Smooth muscle cell (in vitro differentiated cells): Measurements from ENCODE around the gene STYX. TPM values are rescaled to one million over a fixed set of nuclear protein-coding genes. Genes with fewer than 3 reads are reported as not detected.
A peak's percentile ranks its signal among the peaks of the same experiment; 100 is the strongest.

Experiments
- DNase-seq: peaks from one replicate; lab custom pipeline; 2025; ENCODE audit not compliant: unreplicated experiment; lab: John Stamatoyannopoulos, UW
- H2AFZ ChIP-seq: fragments of 200-600 bp; sonication (generic); 2 replicates; pipeline ENCODE4 v1.6.0; 2016; ENCODE audit warnings: antibody characterized with exemption, low read depth, mild to moderate bottlenecking
- H3F3A ChIP-seq: fragments of 200-600 bp; sonication (generic); 2 replicates; pipeline ENCODE4 v1.6.0; 2017; ENCODE audit warnings: antibody characterized with exemption, low read depth
- H3K27ac ChIP-seq: fragments of 200-600 bp; sonication (generic); 2 replicates; pipeline ENCODE4 v1.5.1; 2016; ENCODE audit warnings: low read depth, mild to moderate bottlenecking
- H3K27me3 ChIP-seq: fragments of 200-600 bp; sonication (generic); 2 replicates; pipeline ENCODE4 v1.6.1; 2016; ENCODE audit warnings: low read depth, mild to moderate bottlenecking
- H3K36me3 ChIP-seq: fragments of 200-600 bp; sonication (generic); 2 replicates; pipeline ENCODE4 v1.5.1; 2016; ENCODE audit warnings: low read depth
- H3K4me1 ChIP-seq: fragments of 200-600 bp; sonication (generic); 2 replicates; pipeline ENCODE4 v1.5.1; 2016; ENCODE audit warnings: low read depth
- H3K4me2 ChIP-seq: fragments of 200-600 bp; sonication (generic); 2 replicates; pipeline ENCODE4 v1.6.0; 2016; ENCODE audit warnings: mild to moderate bottlenecking
- H3K4me3 ChIP-seq: fragments of 200-600 bp; sonication (generic); 2 replicates; pipeline ENCODE4 v1.5.1; 2016; ENCODE audit warnings: mild to moderate bottlenecking
- H3K79me2 ChIP-seq: fragments of 200-600 bp; sonication (generic); 2 replicates; pipeline ENCODE4 v1.6.0; 2016; ENCODE audit warnings: low read depth, mild to moderate bottlenecking
- H3K9ac ChIP-seq: fragments of 200-600 bp; sonication (generic); 2 replicates; pipeline ENCODE4 v1.6.0; 2016; ENCODE audit warnings: low read depth
- H3K9me3 ChIP-seq: fragments of 200-600 bp; sonication (generic); replicated peaks from 2 replicates; pipeline ENCODE4 v1.5.1; 2016; ENCODE audit warnings: low read depth
- H4K20me1 ChIP-seq: fragments of 200-600 bp; sonication (generic); 2 replicates; pipeline ENCODE4 v1.6.0; 2016; ENCODE audit warnings: low read depth
- WGBS: methylation state at CpG from one replicate; pipeline ENCODE4 v1.1.7; 2016; ENCODE audit warnings: low lambda C conversion rate; 5-methylcytosine and 5-hydroxymethylcytosine counted together
- polyA plus RNA-seq: library from polyadenylated mRNA; unstranded; fragments of >200 nt; fragmentation: Nextera tagmentation; extraction: Ambion mirVana; gene quantifications from 2 replicates; pipeline ENCODE4 v1.2.1, GENCODE V29; 2016
- total RNA-seq: library from RNA; depleted of rRNA; stranded (reverse); fragments of >200 nt; gene quantifications from 2 replicates; pipeline ENCODE4 v1.2.3, GENCODE V29; 2014
- TF ChIP-seq, protein P1 (sequence below): fragments of 200-600 bp; sonication (generic); IDR thresholded peaks from 2 replicates; pipeline ENCODE4 v1.5.1; 2017; ENCODE audit warnings: borderline replicate concordance, mild to moderate bottlenecking, antibody characterized with exemption; ENCODE audit not compliant: insufficient read depth, poor library complexity, severe bottlenecking

STYX gene
- total and polyA plus RNA-seq, 2 experiments from 2014 or later: 8.5 to 17.9 TPM

DNA sequence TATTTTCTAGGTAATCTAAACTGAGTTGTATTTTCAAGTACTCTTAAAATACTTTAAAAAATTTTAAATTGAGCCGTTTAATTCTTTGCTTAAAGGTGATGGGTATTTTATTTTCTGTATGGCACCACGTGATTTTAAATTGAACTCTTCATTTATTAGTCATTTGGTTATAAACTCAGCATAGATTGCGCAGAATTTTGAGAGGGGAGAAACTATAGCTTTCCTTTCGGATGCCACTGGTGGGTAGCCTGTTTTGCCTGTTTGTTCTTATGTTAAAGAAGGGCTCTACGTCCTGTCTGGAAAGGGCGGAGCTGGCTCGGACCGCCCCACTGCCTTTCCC is 411 bp upstream of the STYX start:
- peaks cover 22% of the 10 kb centered on the region for H3K36me3 ChIP-seq
- 3% methylated on average over 7 of the region's 8 CpGs for WGBS
- no peak overlapping the region for H2AFZ ChIP-seq
- H3K9me3 ChIP-seq: no peaks in the 10 kb centered on the region
- peak overlapping the region; percentile 85 for H3K4me2 ChIP-seq
- H3K79me2 ChIP-seq: peaks cover 32% of the 10 kb centered on the region
- H3K27me3 ChIP-seq: no peaks in the 10 kb centered on the region
- peaks cover 6% of the 10 kb centered on the region for H3K4me1 ChIP-seq
- TF ChIP-seq, protein P1, sequence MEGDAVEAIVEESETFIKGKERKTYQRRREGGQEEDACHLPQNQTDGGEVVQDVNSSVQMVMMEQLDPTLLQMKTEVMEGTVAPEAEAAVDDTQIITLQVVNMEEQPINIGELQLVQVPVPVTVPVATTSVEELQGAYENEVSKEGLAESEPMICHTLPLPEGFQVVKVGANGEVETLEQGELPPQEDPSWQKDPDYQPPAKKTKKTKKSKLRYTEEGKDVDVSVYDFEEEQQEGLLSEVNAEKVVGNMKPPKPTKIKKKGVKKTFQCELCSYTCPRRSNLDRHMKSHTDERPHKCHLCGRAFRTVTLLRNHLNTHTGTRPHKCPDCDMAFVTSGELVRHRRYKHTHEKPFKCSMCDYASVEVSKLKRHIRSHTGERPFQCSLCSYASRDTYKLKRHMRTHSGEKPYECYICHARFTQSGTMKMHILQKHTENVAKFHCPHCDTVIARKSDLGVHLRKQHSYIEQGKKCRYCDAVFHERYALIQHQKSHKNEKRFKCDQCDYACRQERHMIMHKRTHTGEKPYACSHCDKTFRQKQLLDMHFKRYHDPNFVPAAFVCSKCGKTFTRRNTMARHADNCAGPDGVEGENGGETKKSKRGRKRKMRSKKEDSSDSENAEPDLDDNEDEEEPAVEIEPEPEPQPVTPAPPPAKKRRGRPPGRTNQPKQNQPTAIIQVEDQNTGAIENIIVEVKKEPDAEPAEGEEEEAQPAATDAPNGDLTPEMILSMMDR: no peak
- peak overlapping the region; percentile 71 for H3K4me3 ChIP-seq
- H3K9ac ChIP-seq: no peak overlapping the region
- no peak for DNase-seq
- peak overlapping the region; percentile 72 for H3K27ac ChIP-seq
- peaks cover 19% of the 10 kb centered on the region for H4K20me1 ChIP-seq
- H3F3A ChIP-seq: peaks cover 20% of the 10 kb centered on the region

DNA sequence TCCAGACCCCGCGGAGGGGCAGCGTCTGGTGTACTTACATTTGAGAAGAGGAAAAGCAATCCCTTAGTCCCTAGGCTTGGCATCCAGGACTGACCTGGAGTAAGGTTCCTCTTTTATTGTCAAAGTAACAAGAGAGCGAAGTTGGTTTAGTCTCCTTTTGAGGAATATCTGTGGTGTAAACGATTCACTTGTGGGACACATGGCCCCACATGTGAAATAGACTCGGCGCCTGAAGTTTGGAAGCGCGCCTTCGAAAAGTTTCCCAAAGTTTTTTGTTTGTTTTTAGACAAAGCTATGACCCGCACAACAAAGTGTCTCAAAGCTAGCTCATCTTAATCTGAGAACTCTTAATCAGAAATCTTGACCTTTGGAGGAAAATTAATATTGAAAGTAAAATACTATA is 744 bp downstream of the STYX start:
- Histone ChIP-seq H3K4me2 (peak overlapping the region; percentile 88), H3K27ac (peak overlapping the region; percentile 55), H3K9me3 (no peaks in the 10 kb centered on the region), H3K9ac (peak overlapping the region; percentile 86), H4K20me1 (peaks cover 10% of the 10 kb centered on the region), H3F3A (peaks cover 10% of the 10 kb centered on the region), H3K79me2 (peaks cover 32% of the 10 kb centered on the region), H3K4me1 (peaks cover 11% of the 10 kb centered on the region), H3K27me3 (no peaks in the 10 kb centered on the region), H2AFZ (peak overlapping the region; percentile 83), H3K4me3 (peak overlapping the region; percentile 71), H3K36me3 (peaks cover 13% of the 10 kb centered on the region)
- TF ChIP-seq, protein P1: no peak
- WGBS: under 1% methylated on average over 11 of the region's 11 CpGs
- no peak for DNase-seq

DNA sequence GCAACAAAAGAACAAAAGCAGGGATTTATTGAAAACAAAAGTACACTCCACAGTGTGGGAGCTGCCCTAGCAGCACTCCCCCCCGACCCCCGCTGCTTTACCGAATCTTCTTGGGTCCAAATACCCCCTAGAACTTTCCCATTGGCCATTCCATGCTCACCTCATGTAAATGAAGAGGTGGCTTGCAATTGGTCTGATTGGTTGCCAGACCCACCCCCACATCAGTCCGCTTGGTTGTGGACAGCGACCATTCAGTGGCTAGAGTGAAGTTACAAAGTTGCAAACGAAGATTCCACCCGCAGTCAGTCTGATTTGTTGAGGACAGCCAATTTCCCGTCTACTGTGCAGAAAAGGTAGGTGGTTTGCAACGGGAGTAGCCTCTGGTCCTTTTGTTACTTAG is 3.9 kb downstream of the STYX start:
- DNase-seq: no peak
- Histone ChIP-seq H3K4me2 (no peak overlapping the region), H3F3A (no peaks in the 10 kb centered on the region), H4K20me1 (peaks cover 9% of the 10 kb centered on the region), H3K4me1 (peaks cover 20% of the 10 kb centered on the region), H3K4me3 (no peak overlapping the region), H3K79me2 (peaks cover 56% of the 10 kb centered on the region), H3K27ac (no peak overlapping the region), H3K9ac (no peak overlapping the region), H3K27me3 (no peaks in the 10 kb centered on the region), H3K9me3 (no peaks in the 10 kb centered on the region), H2AFZ (no peak overlapping the region), H3K36me3 (no peaks in the 10 kb centered on the region)
- 94% methylated on average over 9 of the region's 9 CpGs for WGBS
- TF ChIP-seq, protein P1: no peak

DNA sequence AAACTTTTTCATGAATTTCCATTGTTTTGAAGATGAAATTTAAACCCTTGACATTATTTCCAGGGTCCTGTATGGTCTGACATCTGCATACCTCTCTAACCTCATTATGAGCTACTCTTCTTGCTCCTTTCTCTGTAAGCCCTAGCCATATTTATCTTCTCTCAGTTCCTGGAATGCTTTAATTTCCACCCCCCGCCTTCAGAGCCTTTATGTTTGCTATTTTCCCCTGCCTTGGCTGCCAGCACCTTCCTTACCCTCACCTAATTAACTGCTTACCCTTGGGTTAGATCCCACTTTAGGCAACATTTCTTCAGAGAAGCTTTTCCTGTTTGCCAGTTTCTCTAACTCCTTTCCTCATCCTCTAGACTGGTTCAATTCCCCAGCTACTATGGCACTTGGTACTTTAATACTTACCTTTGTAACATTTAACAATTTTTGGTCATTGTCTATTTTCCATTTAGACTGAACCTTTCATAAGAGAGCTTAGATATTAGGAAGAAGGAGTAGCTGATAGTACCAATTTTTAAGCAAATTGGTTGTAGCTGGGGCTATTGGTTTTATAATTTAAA is 6.0 kb downstream of the STYX start:
- no peak overlapping the region for H2AFZ ChIP-seq
- peaks cover 9% of the 10 kb centered on the region for H4K20me1 ChIP-seq
- no peak overlapping the region for H3K4me3 ChIP-seq
- peaks cover 15% of the 10 kb centered on the region for H3K4me1 ChIP-seq
- no peak overlapping the region for H3K4me2 ChIP-seq
- TF ChIP-seq, protein P1: no peak
- H3K27ac ChIP-seq: no peak overlapping the region
- H3K79me2 ChIP-seq: peaks cover 70% of the 10 kb centered on the region
- DNase-seq: no peak
- no peaks in the 10 kb centered on the region for H3K27me3 ChIP-seq
- no peaks in the 10 kb centered on the region for H3F3A ChIP-seq
- no peaks in the 10 kb centered on the region for H3K9me3 ChIP-seq
- 50% methylated on average over 1 of the region's 1 CpG for WGBS
- H3K36me3 ChIP-seq: no peaks in the 10 kb centered on the region
- H3K9ac ChIP-seq: no peak overlapping the region
